NCI-H146 treated with DMSO at 0.1 percent for 48 hours (cell line): ENCODE results near the gene RSRC1.

Experiments
- DNase-seq: peaks from one replicate; lab custom pipeline; 2025; ENCODE audit not compliant: unreplicated experiment; lab: John Stamatoyannopoulos, UW

Gene RSRC1

DNA sequence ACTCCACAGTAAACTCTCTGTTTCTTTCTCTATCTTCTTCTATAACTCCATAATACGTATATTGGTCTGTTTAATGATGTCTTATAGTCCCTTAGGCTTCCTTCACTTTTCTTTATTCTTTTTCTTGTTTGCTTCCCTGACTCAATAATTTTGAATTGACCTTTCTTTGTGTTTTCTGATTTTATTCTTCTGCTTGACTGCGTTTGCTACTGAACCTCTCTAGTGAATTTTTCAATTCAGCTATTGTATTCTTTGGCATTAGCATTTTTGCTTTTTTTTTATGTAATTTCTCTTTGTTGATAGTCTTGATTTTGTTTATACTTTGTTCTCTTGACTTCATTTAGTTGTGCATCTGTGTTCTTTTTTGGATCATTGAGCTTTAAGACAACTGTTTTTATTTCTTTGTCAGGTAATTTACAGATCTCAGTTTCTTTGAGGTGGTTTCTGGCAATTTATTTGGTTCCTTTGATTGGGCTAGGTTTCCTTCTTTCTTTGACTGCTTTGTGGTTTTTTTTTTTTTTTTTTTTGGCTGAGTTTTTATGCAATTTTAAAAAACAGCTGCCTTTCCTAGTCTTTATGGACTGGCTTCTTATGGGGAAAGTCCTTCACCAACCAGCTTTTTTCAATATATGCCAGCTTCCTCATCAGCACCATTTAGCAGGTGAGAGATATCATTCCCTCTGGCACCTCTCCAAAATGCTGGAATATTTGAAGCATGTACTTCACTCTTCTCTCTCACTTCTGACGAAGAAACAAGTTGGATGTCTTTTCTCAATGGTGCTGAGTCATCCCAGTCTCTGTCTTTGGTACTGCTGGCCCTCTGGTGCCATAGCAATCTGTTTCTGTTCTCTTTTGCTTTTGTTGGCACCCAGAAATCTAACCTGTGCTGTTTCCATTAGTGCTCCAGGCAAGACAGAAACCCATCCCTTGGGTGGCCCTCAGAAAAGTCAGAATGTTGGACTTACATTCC lies 17.6 kb downstream of the RSRC1 start:
- no peak for DNase-seq

GRCh38 chr3:158128755-158129154 lies 18.9 kb downstream of the RSRC1 start:
- no peak for DNase-seq

DNA sequence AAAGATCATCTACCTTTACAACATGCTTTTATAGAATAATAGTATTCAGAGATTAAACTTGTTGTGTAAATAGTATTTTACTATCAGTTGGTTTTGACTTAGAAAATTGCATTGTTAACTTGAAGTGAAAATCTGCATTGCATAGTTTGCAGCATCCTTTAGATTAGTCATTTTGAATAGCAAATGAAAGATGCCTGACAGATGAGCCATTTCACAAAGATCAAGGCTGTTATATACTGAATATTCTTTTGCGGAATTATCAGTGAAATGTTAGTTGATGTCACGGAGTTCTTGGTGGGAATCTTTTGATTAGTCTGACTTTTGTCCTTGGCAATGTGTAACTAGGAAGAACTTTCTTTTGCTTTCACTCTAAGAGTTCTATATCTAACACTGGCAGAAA lies 24.5 kb downstream of the RSRC1 start:
- no peak for DNase-seq

- DNase-seq: no peak
Measured at GRCh38 chr3:158140396-158140795, 30.5 kb downstream of the RSRC1 start.

DNA sequence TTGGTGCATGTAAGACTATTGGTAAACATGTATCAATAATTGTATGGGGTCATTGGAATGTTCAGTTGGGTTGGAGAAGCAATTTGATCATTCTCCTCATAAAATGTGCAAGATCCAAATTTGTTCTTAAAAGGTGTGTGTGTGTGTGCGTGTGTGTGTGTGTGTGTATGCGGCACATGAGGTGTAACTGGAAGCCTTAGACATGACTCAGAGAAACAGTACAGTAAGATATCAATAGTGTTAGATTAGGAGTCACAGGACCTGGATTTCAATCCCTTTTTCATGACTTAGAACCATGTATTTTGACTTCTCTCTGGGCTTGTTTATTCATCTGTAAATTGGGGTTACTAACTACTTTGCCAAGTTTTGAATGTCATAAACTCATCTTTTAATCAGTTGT lies 38.3 kb downstream of the RSRC1 start:
- no peak for DNase-seq

DNA sequence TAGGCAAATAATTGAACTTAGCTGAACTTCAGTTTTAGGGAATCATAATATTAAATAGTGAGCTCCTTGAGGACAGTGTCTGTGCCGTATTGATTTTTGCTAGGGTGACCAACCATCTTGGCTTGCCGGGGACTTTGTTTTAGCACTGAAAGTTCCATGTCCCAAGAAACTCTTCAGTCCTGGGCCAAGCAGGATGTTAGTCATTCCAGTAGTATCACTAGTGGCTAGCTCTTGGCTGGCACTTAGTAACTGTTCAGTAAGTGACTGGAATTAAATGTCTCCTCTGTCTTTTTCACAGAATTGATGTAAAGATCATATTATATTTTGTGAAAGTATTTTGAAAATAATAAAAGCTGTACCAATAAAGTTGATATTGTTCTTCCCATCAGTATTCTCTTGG lies 42.3 kb downstream of the RSRC1 start:
- no peak for DNase-seq

DNA sequence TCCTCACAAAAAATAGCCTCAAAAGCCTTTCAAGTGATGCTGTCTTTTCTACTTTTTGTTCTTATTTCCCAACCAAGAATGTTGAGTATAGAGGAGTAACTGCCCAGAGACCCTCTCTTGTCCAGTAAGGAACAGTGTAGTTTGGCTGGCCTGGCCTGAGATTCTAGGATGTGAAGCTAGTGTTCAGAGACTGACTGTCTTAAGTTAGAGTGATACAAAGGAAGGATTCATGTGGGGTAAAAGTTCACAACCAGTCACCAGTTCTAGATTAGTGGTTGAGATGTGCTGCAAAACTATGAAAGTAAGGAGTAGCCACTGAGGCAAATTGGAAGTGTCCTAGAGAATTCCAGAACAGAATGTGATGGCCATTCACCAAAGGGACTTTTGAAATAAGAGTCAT lies 49.1 kb downstream of the RSRC1 start:
- DNase-seq: no peak

DNA sequence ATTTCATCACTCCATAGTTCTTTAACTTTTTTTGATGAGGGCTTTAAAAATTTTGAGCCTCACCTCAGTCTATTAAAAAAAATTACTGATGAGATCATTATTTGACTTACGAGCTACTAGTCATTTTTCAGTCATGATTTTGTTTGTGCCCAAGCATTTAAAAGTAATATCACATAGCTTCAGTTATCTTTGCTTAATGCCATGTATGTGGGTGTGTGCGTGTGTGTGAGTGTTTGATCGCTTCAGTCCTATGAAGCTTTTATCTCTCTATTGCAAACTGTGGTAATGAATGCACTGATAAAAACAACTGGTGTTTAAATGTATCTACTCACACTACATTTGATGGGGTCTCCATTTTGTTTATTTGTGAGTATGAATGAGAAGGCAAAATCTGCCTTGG lies 49.8 kb downstream of the RSRC1 start:
- no peak for DNase-seq

GRCh38 chr3:158160958-158161357 lies 51.1 kb downstream of the RSRC1 start:
- no peak for DNase-seq

GRCh38 chr3:158165141-158165655 lies 55.3 kb downstream of the RSRC1 start:
- no peak for DNase-seq

- no peak for DNase-seq
Measured at GRCh38 chr3:158165730-158166129, 55.8 kb downstream of the RSRC1 start.

DNA sequence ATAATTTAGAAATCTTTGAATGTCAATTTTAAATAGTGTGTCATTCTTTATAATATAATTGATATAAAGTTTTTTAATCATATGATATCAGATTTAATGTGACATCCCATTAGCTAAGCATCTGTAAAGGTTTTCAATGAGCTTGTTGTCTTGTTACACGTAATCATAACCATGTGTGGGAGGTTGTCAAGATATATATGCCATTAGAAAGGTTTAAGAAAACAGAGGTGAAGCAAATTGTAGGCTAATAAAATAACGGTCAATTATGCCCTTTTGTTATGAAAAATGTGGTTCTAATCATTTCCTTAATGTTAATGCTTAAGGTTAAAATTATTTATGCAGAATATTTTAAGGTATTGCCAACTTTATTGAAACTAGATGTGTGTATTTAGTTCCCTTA lies 56.3 kb downstream of the RSRC1 start:
- DNase-seq: no peak

GRCh38 chr3:158167737-158168557 lies 58.1 kb downstream of the RSRC1 start:
- DNase-seq: no peak

DNA sequence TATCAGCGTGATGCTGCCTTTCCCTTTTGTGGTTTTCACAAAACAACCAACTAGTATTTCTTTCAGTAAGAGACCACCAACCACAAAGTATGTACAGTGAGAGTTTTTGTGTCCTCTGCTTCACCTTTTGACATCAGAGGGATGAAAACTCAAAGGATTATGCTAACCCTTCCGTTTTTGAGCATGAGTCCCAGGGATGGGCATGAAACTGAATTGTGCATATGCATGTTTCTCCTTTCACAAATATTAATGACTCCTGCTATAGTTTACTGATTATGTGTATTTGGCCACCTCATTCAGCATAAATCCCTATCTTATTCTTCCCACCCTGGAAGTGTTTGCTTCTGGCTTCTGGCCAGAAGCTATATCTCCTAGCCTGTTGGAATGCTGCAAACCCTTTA lies 59.2 kb downstream of the RSRC1 start:
- no peak for DNase-seq

GRCh38 chr3:158181096-158181495 lies 71.2 kb downstream of the RSRC1 start:
- DNase-seq: no peak

GRCh38 chr3:158185711-158186110 lies 75.8 kb downstream of the RSRC1 start:
- no peak for DNase-seq

GRCh38 chr3:158200955-158201354 lies 91.1 kb downstream of the RSRC1 start:
- no peak for DNase-seq

- no peak for DNase-seq
Measured at GRCh38 chr3:158205324-158205723, 95.4 kb downstream of the RSRC1 start.

GRCh38 chr3:158205994-158206393 lies 96.1 kb downstream of the RSRC1 start:
- no peak for DNase-seq

- DNase-seq: no peak
Measured at GRCh38 chr3:158210067-158210466, 100.2 kb downstream of the RSRC1 start.

GRCh38 chr3:158213461-158213860 lies 103.6 kb downstream of the RSRC1 start:
- no peak for DNase-seq

- no peak for DNase-seq
Measured at GRCh38 chr3:158217992-158218391, 108.1 kb downstream of the RSRC1 start.
